ENCODE measurements around the gene KRT77.
"Not testable (repeated sequence)": the region's sequence is repeated elsewhere in the genome, so short reads cannot be mapped to it uniquely, and the experiment has no call there.

KRT77 gene

DNA sequence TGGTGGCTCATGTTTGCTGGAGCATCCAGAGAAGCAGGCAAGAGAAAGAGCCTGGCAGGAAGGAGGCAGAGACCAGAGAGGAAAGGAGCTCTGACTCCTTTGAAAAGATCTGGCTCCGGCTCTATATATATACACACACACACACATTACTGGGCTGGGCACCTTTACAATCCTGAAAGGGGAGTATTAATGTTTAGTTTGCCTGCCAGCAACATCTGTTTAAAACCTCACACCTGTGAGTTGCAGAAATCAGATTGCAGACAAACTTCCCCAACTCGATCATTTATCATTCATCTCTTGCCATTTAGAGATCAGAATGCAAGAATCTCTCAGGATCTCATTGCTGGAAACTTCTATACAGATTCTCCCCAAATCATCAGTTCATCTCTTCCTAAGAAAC lies at the start of gene KRT77:
Gene KRT77 (minus strand): TSS at position 101 of the 400 bp plus-strand sequence. CDS start 90 bp downstream, at position 11.
- DNase-seq (ENCODE audit: low read depth, low spot score) = no peak

DNA sequence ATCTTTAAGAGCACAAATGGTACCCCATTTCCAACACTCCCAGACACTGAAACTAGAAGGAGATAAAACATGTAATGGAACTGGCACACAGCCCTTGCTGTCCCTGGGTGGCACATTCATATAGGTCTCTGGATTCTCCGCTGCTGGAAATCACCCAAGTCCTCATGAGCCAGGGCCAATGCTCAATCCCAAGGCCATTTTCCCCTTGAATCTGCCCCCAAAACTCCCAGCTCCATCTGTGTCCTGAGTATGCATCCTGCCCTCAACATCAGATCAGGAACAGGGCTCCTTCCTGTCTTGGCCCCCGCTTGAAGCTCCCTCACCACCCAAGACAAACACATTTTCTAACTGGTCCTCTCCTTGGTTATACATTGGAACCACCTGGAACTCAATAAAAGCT lies 49.2 kb upstream of the KRT77 start:
- DNase-seq (ENCODE audit: low read depth, low spot score) = no peak

DNA sequence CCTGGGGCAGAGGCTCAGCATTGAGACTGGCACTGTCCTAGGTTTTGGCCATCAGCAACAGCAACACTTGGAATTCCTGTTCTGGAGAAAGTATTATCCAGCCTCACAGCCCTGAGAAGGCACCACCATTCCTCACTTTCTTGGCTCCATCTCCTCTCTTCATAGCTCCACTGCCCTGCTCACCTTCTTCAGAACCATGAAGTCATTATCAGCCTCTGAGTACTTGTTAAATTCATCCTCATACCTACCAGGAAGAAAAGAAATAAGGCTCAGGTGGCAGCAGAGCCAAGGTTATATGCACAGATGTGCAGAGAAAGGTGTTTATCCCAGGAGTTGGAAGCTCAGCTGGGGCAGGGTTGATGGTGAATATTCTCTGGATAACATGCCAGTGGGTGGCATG lies 48.5 kb upstream of the KRT77 start:
- no peak for DNase-seq (ENCODE audit: low read depth, low spot score)

- DNase-seq (ENCODE audit: low read depth, low spot score) = not testable (repeated sequence)
These were observed 47.2 kb upstream of the KRT77 start for GRCh38 chr12:52750532-52750931.

DNA sequence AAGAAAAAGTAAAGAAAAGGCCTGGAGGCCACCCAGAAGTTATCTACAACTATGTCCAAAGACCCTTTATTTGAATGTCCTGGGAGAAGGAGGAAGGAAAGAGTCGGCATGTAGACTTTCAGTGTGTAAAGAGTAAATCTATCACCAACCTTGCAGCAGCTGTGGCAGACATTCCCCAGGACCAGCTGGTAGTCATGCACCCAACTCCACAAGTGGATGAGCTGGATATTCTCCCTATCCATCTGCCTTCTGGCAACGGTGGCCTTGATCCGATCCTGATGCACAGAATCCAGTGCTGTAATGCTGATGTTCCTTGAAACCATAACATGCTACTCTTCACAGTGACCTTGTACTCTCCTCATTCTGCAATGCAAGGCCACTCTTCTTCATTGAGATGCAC lies 46.5 kb upstream of the KRT77 start:
- DNase-seq (ENCODE audit: low read depth, low spot score) = no peak

- DNase-seq (ENCODE audit: low read depth, low spot score) = no peak
These were observed 45.3 kb upstream of the KRT77 start for GRCh38 chr12:52748578-52748977.

- no peak for DNase-seq (ENCODE audit: low read depth, low spot score)
These were observed 42.2 kb upstream of the KRT77 start for GRCh38 chr12:52745554-52745953.

GRCh38 chr12:52744493-52745156 lies 41.3 kb upstream of the KRT77 start:
- DNase-seq (ENCODE audit: low read depth, low spot score) = no peak

DNA sequence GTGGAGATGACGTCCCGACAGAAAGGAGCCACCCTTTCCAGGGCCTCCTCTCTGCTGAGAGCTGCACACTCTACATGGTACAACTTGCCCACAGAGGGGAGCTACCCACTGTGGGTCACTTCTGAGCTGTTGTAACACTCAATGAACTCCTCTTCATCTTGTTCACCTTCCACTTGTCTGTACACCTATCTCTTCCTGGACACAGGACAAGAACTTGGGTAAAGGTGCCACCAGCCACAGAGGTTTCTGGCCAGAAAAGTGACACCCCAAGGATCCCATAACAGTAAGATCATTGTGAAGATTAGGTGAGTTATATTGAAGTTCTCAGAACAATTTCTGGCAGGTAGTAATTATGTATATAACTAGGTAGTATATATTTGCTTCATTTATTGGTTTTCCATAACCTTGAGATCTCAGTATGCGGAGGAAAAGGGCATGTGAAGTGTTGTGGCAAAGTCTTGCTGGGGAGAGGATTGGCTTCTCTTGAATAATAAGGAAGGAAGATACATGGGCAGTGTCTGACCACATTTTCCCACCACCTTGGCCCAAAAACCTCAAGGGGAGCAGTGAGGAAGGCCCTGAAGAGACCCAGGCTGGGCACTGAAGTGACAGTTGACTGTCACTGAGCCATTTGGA lies 39.6 kb upstream of the KRT77 start:
- no peak for DNase-seq (ENCODE audit: low read depth, low spot score)

- no peak for DNase-seq (ENCODE audit: low read depth, low spot score)
These were observed 38.9 kb upstream of the KRT77 start for GRCh38 chr12:52742196-52742580.

DNA sequence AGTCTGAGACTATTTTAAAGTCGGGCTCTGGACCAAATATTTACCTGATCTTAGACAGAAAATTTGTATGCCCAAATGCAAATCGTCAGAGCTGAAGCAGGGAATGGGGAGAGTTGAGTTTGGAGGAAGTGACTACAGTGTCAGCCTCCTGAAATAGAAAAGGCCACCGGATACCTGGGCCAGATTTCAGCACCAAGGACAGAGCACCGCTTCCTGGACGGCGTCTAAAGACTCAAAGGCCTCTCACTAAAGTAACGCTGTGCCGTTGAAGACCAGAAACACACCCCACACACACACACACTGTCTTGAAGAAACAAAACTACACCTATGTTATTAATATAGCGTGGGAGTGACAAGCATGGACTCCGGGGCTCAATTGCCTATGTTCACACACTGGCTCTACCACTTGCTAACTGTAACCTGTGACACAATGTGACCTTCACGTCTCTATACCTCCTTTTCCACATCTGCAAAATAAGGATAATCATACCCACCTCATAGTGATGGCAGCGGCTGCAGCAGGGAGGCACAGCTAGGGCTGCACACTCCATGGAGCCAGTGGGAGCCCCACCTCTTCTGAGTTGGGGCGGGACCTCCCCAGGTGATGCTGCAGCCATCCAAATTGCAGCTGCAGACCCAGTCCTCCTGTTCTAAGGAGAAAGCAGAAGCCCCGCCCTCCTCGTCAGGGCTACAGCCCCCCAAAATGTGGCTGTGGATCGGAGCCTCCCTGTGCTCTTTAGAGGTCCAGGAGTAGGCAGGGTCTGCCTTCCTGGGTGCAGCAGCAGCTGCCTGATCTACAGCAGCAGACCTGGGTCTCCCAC lies 38.3 kb upstream of the KRT77 start:
- peak; percentile 62 for DNase-seq (ENCODE audit: low read depth, low spot score)

GRCh38 chr12:52740584-52740983 lies 37.3 kb upstream of the KRT77 start:
- DNase-seq (ENCODE audit: low read depth, low spot score) = no peak

GRCh38 chr12:52739963-52740362 lies 36.6 kb upstream of the KRT77 start:
- DNase-seq (ENCODE audit: low read depth, low spot score) = no peak

DNA sequence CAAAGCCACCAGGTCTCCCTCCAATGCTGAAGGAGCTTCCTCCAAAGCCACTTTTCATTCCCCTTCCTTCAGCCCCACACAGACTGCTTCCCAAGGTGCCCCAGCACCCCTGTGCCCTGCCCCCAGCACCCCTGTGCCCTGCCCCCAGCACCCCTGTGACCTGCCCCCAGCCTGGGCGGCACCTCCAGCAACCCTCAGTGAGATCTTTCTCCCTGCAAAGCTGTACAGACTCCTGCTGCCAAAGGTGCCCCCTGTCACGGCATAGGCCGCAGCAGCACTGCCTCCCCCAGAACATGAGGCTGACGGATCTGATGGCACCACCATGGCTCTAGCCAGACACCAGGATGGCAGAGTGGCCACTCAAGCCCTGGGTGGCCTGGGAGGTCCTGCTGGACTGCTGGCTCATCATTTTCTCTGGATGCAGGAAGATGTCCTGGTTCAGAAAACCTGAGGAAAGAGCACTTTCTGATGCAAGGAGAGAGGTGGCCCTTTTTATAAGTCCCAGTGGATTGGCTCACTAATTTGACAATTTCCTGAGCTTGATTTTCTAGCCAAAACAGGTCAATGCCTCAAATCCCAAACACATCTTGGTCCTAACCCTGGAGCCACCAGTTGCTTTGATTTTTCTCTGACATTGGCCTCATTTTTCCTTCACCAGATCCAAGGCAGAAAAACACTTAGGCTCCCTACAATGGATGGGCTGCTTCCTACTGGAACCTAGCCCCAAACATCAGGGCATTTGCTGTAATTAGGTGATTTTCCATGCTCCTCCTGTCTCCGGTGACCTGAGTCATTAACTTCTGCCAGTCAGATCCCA lies 32.7 kb upstream of the KRT77 start:
- no peak for DNase-seq (ENCODE audit: low read depth, low spot score)

GRCh38 chr12:52735106-52735505 lies 31.8 kb upstream of the KRT77 start:
- no peak for DNase-seq (ENCODE audit: low read depth, low spot score)

GRCh38 chr12:52730793-52731192 lies 27.5 kb upstream of the KRT77 start:
- DNase-seq (ENCODE audit: low read depth, low spot score) = no peak

DNA sequence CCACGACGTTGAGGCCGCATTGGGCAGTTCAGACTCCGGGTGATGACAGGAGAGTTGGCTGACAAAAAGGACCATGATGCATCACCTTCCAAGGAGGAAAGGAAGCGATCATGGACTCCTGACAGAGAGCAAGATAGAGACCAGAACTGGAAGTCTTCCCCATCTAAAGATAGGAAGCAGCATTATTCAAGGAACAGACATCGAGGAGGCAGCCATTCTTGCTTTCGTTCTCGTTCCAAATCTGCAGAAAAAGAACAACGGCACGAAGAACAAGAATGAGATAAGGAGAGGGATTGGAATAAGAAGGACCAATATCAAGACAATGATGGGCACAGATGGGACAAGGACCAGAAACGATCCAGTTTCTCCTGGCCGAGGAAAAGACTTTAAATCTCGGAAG lies 27.1 kb upstream of the KRT77 start:
- no peak for DNase-seq (ENCODE audit: low read depth, low spot score)

GRCh38 chr12:52729147-52729546 lies 25.8 kb upstream of the KRT77 start:
- no peak for DNase-seq (ENCODE audit: low read depth, low spot score)

DNA sequence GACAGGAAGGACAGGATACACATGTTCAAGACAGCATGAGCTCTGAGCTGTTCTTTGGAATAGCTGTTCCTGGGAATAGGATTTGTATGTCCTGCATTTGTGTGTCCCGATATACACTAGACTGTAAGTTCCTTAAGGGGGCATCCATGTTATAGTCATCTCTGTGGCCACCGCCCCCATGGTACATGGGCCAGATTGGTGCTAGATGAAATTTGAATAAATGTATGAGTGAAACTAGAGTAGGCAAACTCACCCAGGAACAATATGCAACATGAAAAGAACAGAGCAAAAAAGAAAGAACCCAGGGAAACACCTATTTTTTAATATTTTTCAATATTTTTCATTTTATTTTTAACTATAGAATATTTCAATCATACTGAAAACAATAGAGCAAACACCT lies 25.1 kb upstream of the KRT77 start:
- no peak for DNase-seq (ENCODE audit: low read depth, low spot score)

- no peak for DNase-seq (ENCODE audit: low read depth, low spot score)
These were observed 23.7 kb upstream of the KRT77 start for GRCh38 chr12:52727037-52727436.

- DNase-seq (ENCODE audit: low read depth, low spot score) = no peak
These were observed 23.1 kb upstream of the KRT77 start for GRCh38 chr12:52726451-52726850.

DNA sequence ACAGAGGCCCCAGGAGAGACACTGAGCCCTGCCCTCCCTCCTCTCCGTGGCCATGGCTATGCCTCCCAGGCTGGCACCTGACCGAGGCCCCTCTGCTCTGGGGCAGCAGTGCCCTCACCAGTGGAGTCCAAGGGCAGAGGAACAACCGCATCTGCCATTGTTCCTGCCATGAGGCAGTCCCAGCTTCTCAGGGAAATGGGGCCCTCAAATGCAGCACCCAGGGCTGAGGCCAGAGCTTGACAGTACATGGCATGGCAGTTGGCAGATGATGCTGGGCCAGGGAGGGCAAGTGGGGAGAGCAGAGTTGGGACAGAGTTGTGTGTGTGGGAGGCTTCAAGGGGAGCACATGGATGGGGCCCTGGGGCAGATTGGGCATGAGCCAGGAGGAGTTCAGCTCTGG lies 21.1 kb upstream of the KRT77 start:
- DNase-seq (ENCODE audit: low read depth, low spot score) = no peak
